Stimulated activated CD8-positive, alpha-beta memory T cell treated with anti-CD3 and anti-CD28 coated beads, Interleukin-2, amount 100 ng/mL, for 48 hours (primary cell): ENCODE measurements around the gene HOXC6.

Source experiments
- DNase-seq, 2 donors: peaks; one replicate each; pipeline ENCODE4 v3.0.0-alpha.2; 2020; ENCODE audit warnings: low read depth in 2 of 2

The HOXC6 gene

GRCh38 chr12:53990311-53991076 is 37.7 kb upstream of the HOXC6 start:
- DNase-seq: no peak

DNA sequence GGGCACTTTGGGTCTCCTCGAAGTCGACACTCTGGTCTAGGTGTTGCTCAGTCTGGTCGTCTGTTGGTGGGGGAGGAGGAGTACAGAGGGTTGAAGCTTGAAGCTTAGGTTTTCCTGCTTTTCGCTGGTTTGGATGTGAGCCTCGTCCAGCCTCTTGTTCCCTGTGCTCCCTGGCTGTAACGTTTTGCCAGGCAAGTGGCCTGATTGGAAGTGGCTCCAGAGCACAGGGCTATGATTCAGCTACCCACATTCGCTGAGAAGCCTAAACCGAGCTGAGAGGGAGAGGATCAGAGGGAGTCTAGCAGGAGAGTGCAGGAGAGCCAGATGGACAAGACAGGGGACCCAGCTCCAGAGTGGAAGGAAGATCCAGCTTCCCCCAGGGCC is 37.2 kb upstream of the HOXC6 start:
- DNase-seq: no peak

- no peak for DNase-seq
These were observed 35.8 kb upstream of the HOXC6 start for GRCh38 chr12:53992377-53992889.

- no peak for DNase-seq
These were observed 34.9 kb upstream of the HOXC6 start for GRCh38 chr12:53993162-53994008.

GRCh38 chr12:53994009-53994263 is 34.3 kb upstream of the HOXC6 start:
- no peak for DNase-seq

DNA sequence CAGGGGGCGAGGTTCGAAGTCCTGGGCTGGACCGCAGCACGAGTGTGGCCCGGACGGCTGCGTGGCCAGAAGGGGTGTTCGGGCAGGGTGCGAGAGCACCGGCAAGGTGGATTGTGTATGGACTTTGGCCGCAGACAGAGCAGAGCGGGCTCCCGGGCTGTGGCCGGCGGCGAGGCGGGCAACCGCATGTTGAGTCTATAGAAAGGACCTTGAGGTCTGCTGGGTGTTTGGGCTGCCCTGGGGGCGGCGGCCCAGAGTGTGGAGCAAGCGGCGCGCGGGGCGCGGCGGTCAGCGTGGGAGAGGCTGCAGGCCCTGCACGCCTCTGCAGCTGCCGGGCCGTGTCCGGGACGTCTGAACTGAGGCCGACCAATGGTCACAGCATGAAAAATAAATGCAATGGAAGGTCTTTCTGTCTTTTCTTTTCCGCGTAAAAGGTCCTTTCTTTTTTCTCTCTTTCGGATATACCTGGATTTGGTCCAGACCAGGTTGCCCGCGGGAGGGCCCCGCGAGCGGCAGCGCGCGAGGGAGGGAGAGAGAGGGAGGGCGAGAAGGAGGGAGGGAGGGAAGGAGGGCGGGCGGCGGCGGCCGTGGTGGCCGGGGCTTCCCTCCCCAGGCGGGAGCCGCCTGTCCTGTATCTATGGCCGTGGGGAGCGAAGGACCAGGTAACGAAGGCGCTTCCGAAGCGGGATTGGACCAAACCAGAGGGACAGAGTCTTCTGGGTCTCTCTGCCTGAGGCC is 33.8 kb upstream of the HOXC6 start:
- no peak for DNase-seq

DNA sequence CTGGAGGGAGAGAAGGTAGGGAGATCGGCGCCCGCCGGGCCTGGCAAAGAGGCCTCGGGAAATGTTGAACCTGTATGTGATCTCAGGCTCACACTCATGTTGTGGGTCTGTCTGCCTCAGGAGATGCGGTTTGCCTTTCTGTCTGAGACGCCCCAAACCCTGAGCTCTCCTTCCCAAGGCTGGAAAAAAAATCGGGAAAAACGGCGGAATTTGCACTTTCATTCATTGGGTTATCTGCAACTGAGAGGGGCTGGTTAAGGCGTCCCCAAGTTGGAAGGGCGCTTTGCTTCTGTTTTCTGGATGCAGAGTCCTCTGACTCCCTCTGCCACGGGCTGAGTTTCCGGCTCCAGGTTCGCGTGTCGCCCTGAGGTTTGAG is 33.2 kb upstream of the HOXC6 start:
- DNase-seq: no peak

DNA sequence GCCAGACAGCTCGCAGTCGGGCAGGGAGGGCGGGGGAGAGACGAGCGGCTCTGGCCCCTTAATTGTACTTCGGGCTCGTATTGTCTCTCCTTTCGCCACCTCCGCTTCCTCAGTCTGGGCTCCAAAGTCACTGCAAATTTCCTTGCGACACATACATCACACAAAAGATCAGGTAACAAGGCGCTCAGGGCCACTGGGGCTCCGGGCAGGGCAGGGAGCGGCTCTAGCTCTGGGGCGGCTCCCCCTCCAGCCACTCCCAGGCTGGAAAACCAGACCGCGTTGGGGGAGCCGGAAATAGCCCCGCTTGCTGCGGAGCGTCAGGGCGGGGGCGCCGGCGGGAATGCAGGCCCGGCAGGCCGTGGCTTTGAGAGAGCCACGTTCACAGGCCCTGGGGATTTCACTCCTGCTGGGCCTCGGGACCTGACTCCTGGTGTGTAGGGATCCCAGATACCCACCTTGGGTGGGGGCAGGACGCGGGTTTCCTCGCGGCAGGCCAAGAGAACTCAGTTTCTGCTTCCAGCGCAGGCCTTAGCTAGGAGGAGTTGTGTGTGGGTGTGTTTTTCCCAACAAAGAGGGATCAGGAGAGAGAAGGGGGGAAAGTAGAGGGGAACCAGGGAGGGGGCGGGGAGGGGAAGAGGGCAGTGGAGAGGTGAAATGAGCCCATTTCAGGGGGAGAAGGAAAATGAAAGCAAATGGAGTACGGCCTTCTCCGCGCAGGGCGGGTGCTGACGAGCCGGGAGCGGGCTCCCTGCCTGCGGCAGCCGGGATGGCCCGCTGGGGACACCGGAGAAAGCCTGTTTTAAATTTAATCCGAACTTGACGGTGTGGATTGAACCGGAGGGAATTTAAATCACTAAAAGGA is 32.6 kb upstream of the HOXC6 start:
- no peak for DNase-seq

DNA sequence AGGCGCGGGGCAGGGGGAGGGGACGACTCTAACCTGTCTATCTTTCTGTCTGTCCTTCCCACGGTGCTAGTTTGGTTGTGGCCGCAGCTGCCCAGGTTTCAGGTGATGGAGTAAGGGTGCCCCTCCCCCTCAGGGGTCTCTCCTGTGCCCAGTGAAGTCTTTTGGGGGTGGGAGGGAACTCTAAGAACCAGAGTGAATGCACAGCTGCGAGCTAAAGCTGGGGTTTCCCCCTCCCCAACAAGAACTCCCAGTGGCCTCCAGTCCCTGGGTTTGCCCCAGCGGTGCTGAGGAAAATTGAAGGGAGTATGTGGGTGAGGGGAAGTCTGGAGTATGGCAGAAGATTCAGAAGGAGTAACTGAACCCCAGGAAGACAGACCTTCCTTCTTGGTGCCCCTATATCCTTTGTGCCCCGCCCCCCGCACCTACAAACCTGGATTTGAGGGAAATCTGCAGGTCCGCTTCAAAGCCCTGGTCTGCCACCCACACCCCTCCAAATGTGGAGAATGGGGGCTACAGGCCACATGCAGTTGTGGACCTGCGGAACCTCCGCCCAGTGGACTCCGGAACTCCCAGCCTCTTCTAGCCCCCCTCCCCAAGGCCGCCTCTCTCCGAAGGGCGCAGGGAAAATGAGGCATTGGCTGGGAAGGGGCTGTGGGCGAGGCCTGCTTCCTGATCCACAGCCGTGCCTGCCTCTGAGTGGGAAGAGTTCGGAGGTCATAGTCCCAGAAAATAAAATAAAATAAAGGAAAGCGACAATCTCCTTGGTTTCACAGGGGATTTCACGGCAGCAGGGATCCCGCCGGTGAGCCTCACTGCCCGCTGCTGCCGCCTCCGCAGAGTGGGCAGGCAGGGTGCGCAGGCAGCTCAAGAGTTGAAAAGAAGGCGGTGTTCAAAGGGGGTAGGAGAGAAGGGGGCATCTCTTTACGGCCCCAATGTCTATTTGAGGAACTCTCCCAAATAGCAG is 31.7 kb upstream of the HOXC6 start:
- DNase-seq: no peak

GRCh38 chr12:53997204-53998109 is 30.8 kb upstream of the HOXC6 start:
- no peak for DNase-seq

GRCh38 chr12:53998110-53998899 is 29.9 kb upstream of the HOXC6 start:
- no peak for DNase-seq

GRCh38 chr12:53998900-53999236 is 29.4 kb upstream of the HOXC6 start:
- DNase-seq: no peak

GRCh38 chr12:53999559-54000115 is 28.6 kb upstream of the HOXC6 start:
- DNase-seq: no peak

- DNase-seq: no peak
These were observed 27.8 kb upstream of the HOXC6 start, which contains the start of gene HOXC9 for GRCh38 chr12:54000116-54001114. Gene HOXC9 (plus strand): TSS chr12:54000161. CDS start chr12:54000189, 28 bp downstream.

- no peak for DNase-seq
These were observed 26.7 kb upstream of the HOXC6 start for GRCh38 chr12:54001283-54002187.
